IMR-90 (cell line): ENCODE results near the gene PLS1. TPM values are rescaled to one million over a fixed set of nuclear protein-coding genes. Genes with fewer than 3 reads are reported as not detected.
A peak's percentile ranks its signal among the peaks of the same experiment; 100 is the strongest.

ENCODE experiments used
- ATAC-seq: fragments of 200-7000 bp; cut with Tn5 transposase; 2 replicates; pipeline ENCODE4 v1.9.1; 2020; ENCODE audit warnings: low read depth, mild to moderate bottlenecking, moderate library complexity
- BruUV-seq: library from RNA; stranded (reverse); fragments of 400-500 nt; replicated peaks from 2 replicates; lab custom pipeline; 2021; lab: Mats Ljungman, UMichigan
- CTCF ChIA-PET: fragments of 300-600 bp; formaldehyde crosslinking; extraction: SDS; loops from one replicate; lab custom pipeline; 2021; ENCODE audit warnings: antibody characterized with exemption; lab: Yijun Ruan, JAX
- POLR2A ChIA-PET: fragments of 300-600 bp; sonication (Branson Sonifier 250); formaldehyde crosslinking; loops from one replicate; lab custom pipeline; 2022; ENCODE audit warnings: antibody characterized with exemption; ENCODE audit not compliant: unreplicated experiment; lab: Charles Lee
- DNase-seq: peaks from one replicate; pipeline ENCODE4 v3.0.0; 2013
- H2AFZ ChIP-seq: replicated peaks from 2 replicates; pipeline ENCODE3; 2013; ENCODE audit warnings: low read length, mild to moderate bottlenecking; ENCODE audit not compliant: poor library complexity
- H2AK5ac ChIP-seq: 2 replicates; pipeline ENCODE4 v1.6.1; 2013; ENCODE audit warnings: low read depth, low read length, inconsistent platforms
- H2AK9ac ChIP-seq: replicated peaks from 2 replicates; pipeline ENCODE3; 2013; ENCODE audit warnings: mild to moderate bottlenecking, low read depth, low read length, moderate library complexity; ENCODE audit not compliant: poor library complexity
- H2BK120ac ChIP-seq: 2 replicates; pipeline ENCODE4 v1.6.1; 2013; ENCODE audit warnings: low read depth, low read length, inconsistent platforms
- H2BK15ac ChIP-seq: 3 replicates; pipeline ENCODE4 v1.6.1; 2013; ENCODE audit warnings: low read depth, low read length, inconsistent platforms
- H2BK20ac ChIP-seq: 2 replicates; pipeline ENCODE4 v1.6.1; 2013; ENCODE audit warnings: low read depth, mild to moderate bottlenecking, inconsistent platforms, low read length, moderate library complexity
- H2BK5ac ChIP-seq: 2 replicates; pipeline ENCODE4 v1.6.1; 2013; ENCODE audit warnings: mild to moderate bottlenecking, low read depth, low read length, inconsistent platforms; ENCODE audit not compliant: poor library complexity, severe bottlenecking
- H3K14ac ChIP-seq: replicated peaks from 2 replicates; pipeline ENCODE4 v1.6.1; 2013; ENCODE audit warnings: low read depth, low read length, inconsistent platforms
- H3K18ac ChIP-seq: 2 replicates; pipeline ENCODE4 v1.6.1; 2013; ENCODE audit warnings: low read depth, low read length, control low read depth
- H3K23ac ChIP-seq: 2 replicates; pipeline ENCODE4 v1.6.1; 2013; ENCODE audit warnings: low read depth, low read length, inconsistent platforms
- H3K27ac ChIP-seq: 2 replicates; pipeline ENCODE4 v1.5.1; 2013; ENCODE audit warnings: mild to moderate bottlenecking, control low read depth, low read length; ENCODE audit not compliant: insufficient read depth
- H3K27me3 ChIP-seq: 2 replicates; pipeline ENCODE4 v1.6.1; 2013; ENCODE audit warnings: low read length; ENCODE audit not compliant: control insufficient read depth, insufficient read depth
- H3K36me3 ChIP-seq: 2 replicates; pipeline ENCODE4 v1.6.1; 2013; ENCODE audit warnings: low read length, mixed read lengths; ENCODE audit not compliant: control insufficient read depth, insufficient read depth
- H3K4ac ChIP-seq: 2 replicates; pipeline ENCODE4 v1.6.1; 2013; ENCODE audit warnings: low read depth, low read length, inconsistent platforms
- H3K4me1 ChIP-seq: 2 replicates; pipeline ENCODE4 v1.6.1; 2013; ENCODE audit warnings: low read length, mixed read lengths; ENCODE audit not compliant: control insufficient read depth, insufficient read depth
- H3K4me2 ChIP-seq: 2 replicates; pipeline ENCODE4 v1.6.1; 2013; ENCODE audit warnings: low read depth, mild to moderate bottlenecking, control low read depth, low read length, moderate library complexity
- H3K4me3 ChIP-seq: 2 replicates; pipeline ENCODE4 v1.5.1; 2013; ENCODE audit warnings: low read depth, mild to moderate bottlenecking, control low read depth, low read length, moderate library complexity; ENCODE audit not compliant: insufficient read depth
- H3K56ac ChIP-seq: 2 replicates; pipeline ENCODE4 v1.6.1; 2013; ENCODE audit warnings: low read length, inconsistent platforms; ENCODE audit not compliant: insufficient read depth; ENCODE audit errors: extremely low read depth
- H3K79me1 ChIP-seq, 2 experiments: 2 replicates each; pipeline ENCODE4 v1.6.1; 2013; ENCODE audit warnings: low read length in 2 of 2, inconsistent platforms in 1 of 2, low read depth in 1 of 2
- H3K9ac ChIP-seq: 2 replicates; pipeline ENCODE4 v1.6.1; 2013; ENCODE audit warnings: low read depth, low read length, control low read depth
- H3K9me1 ChIP-seq: 2 replicates; pipeline ENCODE4 v1.6.1; 2013; ENCODE audit warnings: low read length, inconsistent platforms; ENCODE audit not compliant: insufficient read depth
- H3K9me3 ChIP-seq: 2 replicates; pipeline ENCODE4 v1.6.1; 2013; ENCODE audit warnings: low read length; ENCODE audit not compliant: control insufficient read depth, insufficient read depth
- H4K20me1 ChIP-seq: 2 replicates; pipeline ENCODE4 v1.6.1; 2013; ENCODE audit warnings: low read length, inconsistent platforms; ENCODE audit not compliant: insufficient read depth
- H4K5ac ChIP-seq: 2 replicates; pipeline ENCODE4 v1.6.1; 2013; ENCODE audit warnings: mild to moderate bottlenecking, low read depth, low read length, control low read depth
- H4K8ac ChIP-seq, 2 experiments: 2 replicates each; pipeline ENCODE4 v1.6.1; 2013; ENCODE audit warnings: low read depth in 2 of 2, low read length in 2 of 2, control low read depth in 1 of 2, inconsistent platforms in 1 of 2
- H4K91ac ChIP-seq: 2 replicates; pipeline ENCODE4 v1.6.1; 2013; ENCODE audit warnings: low read depth, low read length, inconsistent platforms; ENCODE audit not compliant: insufficient read depth
- BHLHE40 ChIP-seq: fragments of 150-350 bp; IDR thresholded peaks from 2 replicates; pipeline ENCODE4 v1.6.1; 2016; ENCODE audit warnings: mild to moderate bottlenecking, low read depth, low read length
- CEBPB ChIP-seq: IDR thresholded peaks from 2 replicates; pipeline ENCODE4 v1.6.1; 2012; ENCODE audit warnings: low read depth, low read length, improper control_type of control experiment
- CHD1 ChIP-seq: IDR thresholded peaks from 2 replicates; pipeline ENCODE4 v1.6.1; 2012; ENCODE audit warnings: low read depth, low read length, improper control_type of control experiment
- FOS ChIP-seq: fragments of 150-350 bp; IDR thresholded peaks from 2 replicates; pipeline ENCODE4 v1.6.1; 2016; ENCODE audit warnings: low read depth, low read length
- MAFK ChIP-seq: IDR thresholded peaks from 2 replicates; pipeline ENCODE4 v1.6.1; 2012; ENCODE audit warnings: low read depth, low read length, improper control_type of control experiment
- MAZ ChIP-seq: IDR thresholded peaks from 2 replicates; pipeline ENCODE4 v1.6.1; 2012; ENCODE audit warnings: low read depth, mild to moderate bottlenecking, low read length, improper control_type of control experiment, moderate library complexity, borderline replicate concordance
- MXI1 ChIP-seq: IDR thresholded peaks from 2 replicates; pipeline ENCODE4 v1.6.1; 2012; ENCODE audit warnings: low read depth, mild to moderate bottlenecking, low read length, moderate library complexity, borderline replicate concordance
- NFE2L2 ChIP-seq: fragments of 150-350 bp; IDR thresholded peaks from 2 replicates; pipeline ENCODE4 v1.6.1; 2016; ENCODE audit warnings: low read depth, mild to moderate bottlenecking, low read length
- POLR2A ChIP-seq: IDR thresholded peaks from 2 replicates; pipeline ENCODE4 v1.6.1; 2012; ENCODE audit warnings: mild to moderate bottlenecking, low read depth, low read length
- RAD21 ChIP-seq: IDR thresholded peaks from 2 replicates; pipeline ENCODE4 v1.6.1; 2012; ENCODE audit warnings: low read length, improper control_type of control experiment
- RCOR1 ChIP-seq: IDR thresholded peaks from 2 replicates; pipeline ENCODE4 v1.6.1; 2012; ENCODE audit warnings: mild to moderate bottlenecking, low read length, improper control_type of control experiment; ENCODE audit not compliant: insufficient replicate concordance
- RFX5 ChIP-seq: IDR thresholded peaks from 2 replicates; pipeline ENCODE4 v1.8.0; 2012; ENCODE audit warnings: low read depth, mild to moderate bottlenecking, low read length, moderate library complexity
- SMC3 ChIP-seq: fragments of 150-350 bp; IDR thresholded peaks from 2 replicates; pipeline ENCODE4 v1.6.1; 2016; ENCODE audit warnings: low read depth, mild to moderate bottlenecking, antibody characterized with exemption, low read length, moderate library complexity
- WGBS, 2 experiments: methylation state at CpG; one replicate each; pipeline versions ENCODE4 v1.1.5 to v1.1.7; 2013; ENCODE audit warnings: missing lambda C conversion rate in 2 of 2; ENCODE audit not compliant: insufficient read length in 1 of 2; ENCODE audit errors: extremely low coverage in 2 of 2; 5-methylcytosine and 5-hydroxymethylcytosine counted together
- dilution Hi-C: fragments of 300-500 bp; cut with HindIII; formaldehyde crosslinking; loops from one replicate; pipeline ENCODE4 v1.14.3; 2018; ENCODE audit warnings: low sequenced_read_pairs; ENCODE audit not compliant: unreplicated experiment
- in situ Hi-C: fragments of 300-500 bp; cut with MboI; formaldehyde crosslinking; loops from 3 replicates; pipeline ENCODE4 v1.14.3; 2019; ENCODE audit warnings: low sequenced_read_pairs, inconsistent platforms, mixed read lengths
- intact Hi-C: fragments of 100-400 bp; cut with micrococcal nuclease; formaldehyde crosslinking; loops from 2 replicates; pipeline ENCODE4 v1.10.0; 2022
- polyA plus RNA-seq, 3 experiments: library from polyadenylated mRNA; depleted of rRNA; stranded (reverse); fragments of >200 nt; gene quantifications; 2 replicates each; pipeline ENCODE4 v1.2.3, GENCODE V29; 2012; ENCODE audit warnings: low replicate concordance in 1 of 3
- total RNA-seq: library from RNA; depleted of rRNA; stranded (reverse); fragments of >200 nt; gene quantifications from 2 replicates; pipeline ENCODE4 v1.2.3, GENCODE V29; 2012
- TF ChIP-seq, protein P1 (sequence below): fragments of 150-350 bp; IDR thresholded peaks from 2 replicates; pipeline ENCODE4 v1.6.1; 2016; ENCODE audit warnings: low read depth, mild to moderate bottlenecking, low read length, moderate library complexity, borderline replicate concordance
- TF ChIP-seq, protein P2 (sequence below): fragments of 150-350 bp; IDR thresholded peaks from 2 replicates; pipeline ENCODE4 v1.6.1; 2017; ENCODE audit warnings: mild to moderate bottlenecking, antibody characterized with exemption, low read length, low read depth
- TF ChIP-seq, protein P3 (sequence below): conservative IDR thresholded peaks from 2 replicates; pipeline ENCODE4 v1.5.1; 2012; ENCODE audit warnings: mild to moderate bottlenecking, low read depth, low read length, improper control_type of control experiment

Gene PLS1
- total and polyA plus RNA-seq, 2 of the 4 experiments (the other 2 are of a cell fraction): 0.29 to 0.90 TPM

DNA sequence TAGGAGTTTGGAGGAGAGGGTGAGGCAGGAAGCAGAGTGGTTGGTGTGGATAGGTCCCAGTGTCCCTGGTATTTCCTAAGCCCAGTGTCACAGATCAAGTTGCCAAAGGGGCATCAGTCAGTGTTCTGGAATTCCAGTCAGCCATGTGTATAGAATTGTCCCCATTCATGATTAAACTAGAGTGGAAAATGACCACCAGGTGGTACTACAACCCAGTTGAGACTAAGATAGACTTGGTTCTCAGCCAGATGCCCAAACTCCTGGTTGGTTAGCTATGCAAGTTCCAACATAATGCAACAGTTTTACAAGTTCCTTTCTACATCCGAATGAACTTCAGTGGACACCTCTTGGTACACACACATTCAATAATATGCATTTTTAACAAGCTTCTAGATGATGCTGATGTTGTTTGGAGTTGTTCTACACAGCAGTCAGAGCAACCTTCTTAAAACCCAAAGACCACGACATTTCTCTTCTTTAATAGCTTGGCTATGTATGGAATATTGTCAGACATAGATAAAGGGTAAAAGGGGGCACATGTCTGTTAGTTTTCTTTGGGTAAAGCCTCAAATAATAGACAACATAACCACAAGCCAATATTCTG is 9.3 kb upstream of the PLS1 start:
- CTCF ChIA-PET: interaction anchor here (0.6 to 1.2 kb wide), 7 partner anchors 9 to 416 kb away, joined by 3 to 5 read pairs (median 3); partner anchors contain the start of gene PLS1
- Histone ChIP-seq H3K9me1 (no peaks in the 10 kb centered on the region), H4K8ac (no peak overlapping the region), H2AK9ac (no peak overlapping the region), H3K4me3 (no peak overlapping the region), H2BK5ac (no peak overlapping the region), H2AK5ac (no peak overlapping the region), H4K5ac (no peak overlapping the region), H4K20me1 (no peaks in the 10 kb centered on the region), H2BK120ac (no peak overlapping the region), H3K4me2 (no peak overlapping the region), H2BK15ac (no peak overlapping the region), H3K4ac (no peak overlapping the region; the same call in 1 of the 2 replicates), H3K9me3 (no peaks in the 10 kb centered on the region), H3K56ac (no peak overlapping the region), H2BK20ac (no peak overlapping the region), H3K14ac (no peak overlapping the region), H2AFZ (peak overlapping the region; percentile 68), H3K27me3 (peaks cover 7% of the 10 kb centered on the region), H3K4me1 (no peaks in the 10 kb centered on the region), H3K27ac (no peak overlapping the region), H3K79me1 (no peaks in the 10 kb centered on the region), H3K36me3 (no peaks in the 10 kb centered on the region), H4K91ac (no peak overlapping the region), H3K23ac (no peak overlapping the region), H3K9ac (no peak overlapping the region), H3K18ac (no peak overlapping the region)
- in situ Hi-C loops: loop anchor here (5.0 kb wide), 1 partner anchor 405 kb away; no protein-coding TSS in a partner anchor
- no TSS peak for BruUV-seq
- POLR2A ChIA-PET: no interaction called here
- TF ChIP-seq NFE2L2: no peak
- TF ChIP-seq BHLHE40: no peak
- TF ChIP-seq RFX5: no peak
- peak; percentile 70 for TF ChIP-seq SMC3
- TF ChIP-seq FOS: no peak
- TF ChIP-seq, protein P1, sequence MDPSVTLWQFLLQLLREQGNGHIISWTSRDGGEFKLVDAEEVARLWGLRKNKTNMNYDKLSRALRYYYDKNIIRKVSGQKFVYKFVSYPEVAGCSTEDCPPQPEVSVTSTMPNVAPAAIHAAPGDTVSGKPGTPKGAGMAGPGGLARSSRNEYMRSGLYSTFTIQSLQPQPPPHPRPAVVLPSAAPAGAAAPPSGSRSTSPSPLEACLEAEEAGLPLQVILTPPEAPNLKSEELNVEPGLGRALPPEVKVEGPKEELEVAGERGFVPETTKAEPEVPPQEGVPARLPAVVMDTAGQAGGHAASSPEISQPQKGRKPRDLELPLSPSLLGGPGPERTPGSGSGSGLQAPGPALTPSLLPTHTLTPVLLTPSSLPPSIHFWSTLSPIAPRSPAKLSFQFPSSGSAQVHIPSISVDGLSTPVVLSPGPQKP: no peak
- TF ChIP-seq RCOR1: no peak
- peak; percentile 72 for TF ChIP-seq RAD21
- no peak for TF ChIP-seq MXI1
- TF ChIP-seq CEBPB: peak; percentile 31; the same call in 1 of the 2 replicates
- TF ChIP-seq, protein P2, sequence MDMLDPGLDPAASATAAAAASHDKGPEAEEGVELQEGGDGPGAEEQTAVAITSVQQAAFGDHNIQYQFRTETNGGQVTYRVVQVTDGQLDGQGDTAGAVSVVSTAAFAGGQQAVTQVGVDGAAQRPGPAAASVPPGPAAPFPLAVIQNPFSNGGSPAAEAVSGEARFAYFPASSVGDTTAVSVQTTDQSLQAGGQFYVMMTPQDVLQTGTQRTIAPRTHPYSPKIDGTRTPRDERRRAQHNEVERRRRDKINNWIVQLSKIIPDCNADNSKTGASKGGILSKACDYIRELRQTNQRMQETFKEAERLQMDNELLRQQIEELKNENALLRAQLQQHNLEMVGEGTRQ: no peak
- no peak for TF ChIP-seq CHD1
- no peak for TF ChIP-seq POLR2A
- no peak for TF ChIP-seq MAFK
- TF ChIP-seq MAZ: no peak
- TF ChIP-seq, protein P3, sequence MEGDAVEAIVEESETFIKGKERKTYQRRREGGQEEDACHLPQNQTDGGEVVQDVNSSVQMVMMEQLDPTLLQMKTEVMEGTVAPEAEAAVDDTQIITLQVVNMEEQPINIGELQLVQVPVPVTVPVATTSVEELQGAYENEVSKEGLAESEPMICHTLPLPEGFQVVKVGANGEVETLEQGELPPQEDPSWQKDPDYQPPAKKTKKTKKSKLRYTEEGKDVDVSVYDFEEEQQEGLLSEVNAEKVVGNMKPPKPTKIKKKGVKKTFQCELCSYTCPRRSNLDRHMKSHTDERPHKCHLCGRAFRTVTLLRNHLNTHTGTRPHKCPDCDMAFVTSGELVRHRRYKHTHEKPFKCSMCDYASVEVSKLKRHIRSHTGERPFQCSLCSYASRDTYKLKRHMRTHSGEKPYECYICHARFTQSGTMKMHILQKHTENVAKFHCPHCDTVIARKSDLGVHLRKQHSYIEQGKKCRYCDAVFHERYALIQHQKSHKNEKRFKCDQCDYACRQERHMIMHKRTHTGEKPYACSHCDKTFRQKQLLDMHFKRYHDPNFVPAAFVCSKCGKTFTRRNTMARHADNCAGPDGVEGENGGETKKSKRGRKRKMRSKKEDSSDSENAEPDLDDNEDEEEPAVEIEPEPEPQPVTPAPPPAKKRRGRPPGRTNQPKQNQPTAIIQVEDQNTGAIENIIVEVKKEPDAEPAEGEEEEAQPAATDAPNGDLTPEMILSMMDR: peak; percentile 70
- peak; percentile 94 for ATAC-seq
- WGBS, 2 experiments: no CpG with 5 or more reads among the region's 2 CpGs
- peak; percentile 73 for DNase-seq
- intact Hi-C loops: loop anchor here (1.0 to 2.0 kb wide), 2 partner anchors 400 to 407 kb away; no protein-coding TSS in a partner anchor
- dilution Hi-C loops: no loop called here
